Liver (tissue), 9 donors: ENCODE measurements around the gene ERO1B. TPM values are rescaled to one million over a fixed set of nuclear protein-coding genes. Genes with fewer than 3 reads are reported as not detected.

Experiments used
- DNase-seq: peaks from one replicate; pipeline ENCODE4 v3.0.0-alpha.2; 2017; ENCODE audit warnings: low spot score
- H3K27ac ChIP-seq, 2 donors: one replicate each; pipeline ENCODE4 v1.7.0; 2013; ENCODE audit warnings: inconsistent platforms in 2 of 2, low read length in 2 of 2, control low read depth in 1 of 2, low read depth in 1 of 2, mild to moderate bottlenecking in 1 of 2
- H3K27me3 ChIP-seq, 4 donors: one replicate each; pipeline versions ENCODE4 v1.6.1 to v1.7.0; 2013; ENCODE audit warnings: low read length in 3 of 4, inconsistent platforms in 1 of 4, mild to moderate bottlenecking in 1 of 4, moderate library complexity in 1 of 4; ENCODE audit not compliant: control insufficient read depth in 4 of 4, insufficient read depth in 4 of 4
- H3K36me3 ChIP-seq, 4 donors: one replicate each; pipeline versions ENCODE4 v1.6.1 to v1.7.0; 2013; ENCODE audit warnings: low read length in 3 of 4, mild to moderate bottlenecking in 3 of 4, low read depth in 1 of 4, moderate library complexity in 1 of 4; ENCODE audit not compliant: control insufficient read depth in 4 of 4, insufficient read depth in 3 of 4
- H3K4me1 ChIP-seq, 4 donors: one replicate each; pipeline versions ENCODE4 v1.6.1 to v1.7.0; 2013; ENCODE audit warnings: low read length in 3 of 4, mild to moderate bottlenecking in 3 of 4, moderate library complexity in 1 of 4; ENCODE audit not compliant: control insufficient read depth in 4 of 4, insufficient read depth in 4 of 4
- H3K4me3 ChIP-seq, 3 donors: one replicate each; pipeline versions ENCODE4 v1.6.1 to v1.7.0; 2013; ENCODE audit warnings: low read length in 3 of 3, control low read depth in 1 of 3, low read depth in 1 of 3, mild to moderate bottlenecking in 1 of 3
- H3K9ac ChIP-seq, 2 donors: one replicate each; pipeline ENCODE4 v1.7.0; 2013; ENCODE audit warnings: low read length in 2 of 2, mild to moderate bottlenecking in 2 of 2, moderate library complexity in 2 of 2, control low read depth in 1 of 2, low read depth in 1 of 2
- H3K9me3 ChIP-seq, 4 donors: one replicate each; pipeline versions ENCODE4 v1.6.1 to v1.7.0; 2013; ENCODE audit warnings: low read length in 3 of 4; ENCODE audit not compliant: control insufficient read depth in 4 of 4
- EGR1 ChIP-seq, 2 donors: IDR thresholded peaks; 2 replicates each; pipeline ENCODE4 v1.6.1; 2016 to 2018; ENCODE audit warnings: antibody characterized with exemption in 2 of 2, low read depth in 2 of 2
- FOXA1 ChIP-seq: IDR thresholded peaks from 2 replicates; pipeline ENCODE4 v1.6.1; 2016; ENCODE audit warnings: antibody characterized with exemption
- FOXA2 ChIP-seq: IDR thresholded peaks from 2 replicates; pipeline ENCODE4 v1.6.1; 2016; ENCODE audit warnings: antibody characterized with exemption
- GABPA ChIP-seq, 2 donors: IDR thresholded peaks in 1 of 2; conservative IDR thresholded peaks in 1 of 2; 2 replicates each; pipeline ENCODE4 v1.6.1; 2016; ENCODE audit warnings: antibody characterized with exemption in 2 of 2, mild to moderate bottlenecking in 1 of 2, moderate library complexity in 1 of 2
- HNF4A ChIP-seq, 2 donors: conservative IDR thresholded peaks; 2 replicates each; pipeline ENCODE4 v1.6.1; 2016; ENCODE audit warnings: antibody characterized with exemption in 2 of 2, mild to moderate bottlenecking in 2 of 2
- HNF4G ChIP-seq: IDR thresholded peaks from 2 replicates; pipeline ENCODE4 v1.6.1; 2016; ENCODE audit warnings: antibody characterized with exemption
- JUND ChIP-seq, 2 donors: IDR thresholded peaks; 2 replicates each; pipeline ENCODE4 v1.6.1; 2016; ENCODE audit warnings: antibody characterized with exemption in 2 of 2
- NR2F2 ChIP-seq: IDR thresholded peaks from 2 replicates; pipeline ENCODE4 v1.6.1; 2016; ENCODE audit warnings: antibody characterized with exemption
- RAD21 ChIP-seq, 2 donors: IDR thresholded peaks; 2 replicates each; pipeline ENCODE4 v1.6.1; 2016; ENCODE audit warnings: antibody characterized with exemption in 2 of 2, mild to moderate bottlenecking in 2 of 2
- RXRA ChIP-seq, 2 donors: IDR thresholded peaks; 2 replicates each; pipeline ENCODE4 v1.6.1; 2017 to 2018; ENCODE audit warnings: antibody characterized with exemption in 2 of 2, mild to moderate bottlenecking in 1 of 2
- SP1 ChIP-seq: IDR thresholded peaks from 2 replicates; pipeline ENCODE4 v1.6.1; 2018; ENCODE audit warnings: antibody characterized with exemption, mild to moderate bottlenecking
- TAF1 ChIP-seq: conservative IDR thresholded peaks from 2 replicates; pipeline ENCODE4 v1.6.1; 2016; ENCODE audit warnings: antibody characterized with exemption, mild to moderate bottlenecking
- YY1 ChIP-seq: IDR thresholded peaks from 2 replicates; pipeline ENCODE4 v1.6.1; 2016; ENCODE audit warnings: antibody characterized with exemption, mild to moderate bottlenecking
- WGBS: extraction: QIAGEN DNeasy Blood & Tissue Kit; methylation state at CpG from one replicate; pipeline ENCODE4 v1.1.7; 2013; 5-methylcytosine and 5-hydroxymethylcytosine counted together
- polyA plus RNA-seq, 2 donors: library from polyadenylated mRNA; stranded (reverse) in 1 of 2; unstranded in 1 of 2; fragments of 200-250 nt in 1 of 2; fragments of >200 nt in 1 of 2; fragmentation: Nextera tagmentation in 1 of 2; extraction: Ambion mirVana in 1 of 2; gene quantifications; one replicate each; pipeline versions ENCODE4 v1.2.1 to v1.2.3, GENCODE V29; 2013 to 2015
- total RNA-seq, 2 donors: library from RNA; depleted of rRNA; stranded (reverse); fragments of >200 nt; gene quantifications; one replicate each; pipeline ENCODE4 v1.2.3, GENCODE V29; 2014
- TF ChIP-seq, protein P1 (sequence below): IDR thresholded peaks from 2 replicates; pipeline ENCODE4 v1.6.1; 2016; ENCODE audit warnings: antibody characterized with exemption
- TF ChIP-seq, protein P2 (sequence below): IDR thresholded peaks from 2 replicates; pipeline ENCODE4 v1.6.1; 2016; ENCODE audit warnings: antibody characterized with exemption
- TF ChIP-seq, protein P3 (sequence below): fragments of 150-350 bp; IDR thresholded peaks from 2 replicates; pipeline ENCODE4 v1.5.1; 2017; ENCODE audit warnings: improper control_type of control experiment, low read depth, low read length; ENCODE audit not compliant: missing input control
- TF ChIP-seq, protein P4 (sequence below): IDR thresholded peaks from 2 replicates; pipeline ENCODE4 v1.6.1; 2016; ENCODE audit warnings: antibody characterized with exemption, mild to moderate bottlenecking
- TF ChIP-seq, protein P5 (sequence below): IDR thresholded peaks from 2 replicates; pipeline ENCODE4 v1.6.1; 2016; ENCODE audit warnings: antibody characterized with exemption
- donor health status: healthy.
- donor health status: healthy.
- donor health status: healthy.
- donor health status: healthy.
- donor health status: healthy.

ERO1B gene
- total and polyA plus RNA-seq, 4 donors = 5.5 to 22.9 (median 8.9) TPM

DNA sequence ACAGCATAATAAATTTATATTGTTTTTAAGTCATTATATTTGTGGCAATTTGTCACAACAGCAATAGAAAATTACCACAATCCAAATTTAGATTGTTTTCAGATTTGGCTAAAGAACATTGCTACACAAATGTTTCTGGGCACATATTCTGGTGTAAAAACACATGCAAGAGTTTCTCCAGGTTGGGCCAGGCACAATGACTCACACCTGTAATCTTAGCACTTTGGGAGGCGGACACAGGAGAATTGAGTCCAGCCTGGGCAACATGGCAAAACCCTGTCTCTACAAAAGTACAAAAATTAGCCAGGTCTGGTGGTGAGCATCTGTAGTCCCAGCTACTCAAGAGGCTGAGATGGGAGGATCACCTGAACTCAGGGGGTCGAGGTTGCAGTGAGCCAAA, 8.4 kb downstream of the ERO1B start:
- Histone ChIP-seq H3K27ac (no peak overlapping the region), H3K9ac (no peak overlapping the region), H3K4me1 (peaks cover 0 to 1% (median 0%) of the 10 kb centered on the region in 4 donors), H3K4me3 (no peak overlapping the region), H3K36me3 (peaks cover 0 to 1% (median 0%) of the 10 kb centered on the region in 4 donors), H3K9me3 (no peaks in the 10 kb centered on the region), H3K27me3 (no peaks in the 10 kb centered on the region)
- TF ChIP-seq, protein P1, sequence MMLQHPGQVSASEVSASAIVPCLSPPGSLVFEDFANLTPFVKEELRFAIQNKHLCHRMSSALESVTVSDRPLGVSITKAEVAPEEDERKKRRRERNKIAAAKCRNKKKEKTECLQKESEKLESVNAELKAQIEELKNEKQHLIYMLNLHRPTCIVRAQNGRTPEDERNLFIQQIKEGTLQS = no peak
- TF ChIP-seq SP1 = no peak
- TF ChIP-seq HNF4G = no peak
- WGBS = 97% methylated on average over 2 of the region's 2 CpGs
- no peak for DNase-seq

DNA sequence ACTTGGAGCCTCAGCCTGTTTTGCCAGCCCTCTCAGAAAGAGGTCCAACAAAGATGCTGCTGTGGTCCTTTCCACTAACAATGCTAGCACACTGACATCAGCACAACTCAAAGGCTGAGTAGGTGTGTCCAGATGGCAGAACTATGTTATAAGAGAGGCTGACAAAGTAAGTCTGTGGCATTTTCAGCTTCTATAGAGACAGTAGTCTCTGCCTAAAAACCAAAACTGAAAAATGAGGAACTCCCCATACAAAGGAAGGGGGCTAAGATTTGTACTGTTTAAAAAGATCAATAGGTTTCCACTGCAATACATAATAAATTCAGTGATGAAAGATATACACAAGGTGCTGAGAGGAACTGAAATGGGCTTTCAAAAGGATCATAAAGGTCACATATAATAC, 12.3 kb downstream of the ERO1B start:
- DNase-seq = no peak
- Histone ChIP-seq H3K9me3 (no peaks in the 10 kb centered on the region), H3K27ac (no peak overlapping the region), H3K27me3 (no peaks in the 10 kb centered on the region), H3K36me3 (peaks cover 1 to 14% (median 9%) of the 10 kb centered on the region in 4 donors), H3K4me1 (no peaks in the 10 kb centered on the region), H3K4me3 (no peak overlapping the region), H3K9ac (no peak overlapping the region)
- TF ChIP-seq SP1 (no peak), JUND (IDR thresholded peaks at IDR 0.05) (no peak), GABPA (IDR thresholded peaks at IDR 0.05 in 1 of 2, conservative IDR thresholded peaks at IDR 0.05 in 1 of 2) (no peak), TAF1 (no peak), RAD21 (IDR thresholded peaks at IDR 0.05) (no peak), FOXA2 (no peak), EGR1 (IDR thresholded peaks at IDR 0.05; ENCODE audit: low read depth in 2 of 2) (no peak), RXRA (IDR thresholded peaks at IDR 0.05) (no peak), HNF4G (no peak), NR2F2 (no peak), YY1 (no peak), FOXA1 (no peak), HNF4A (conservative IDR thresholded peaks at IDR 0.05) (no peak)
- TF ChIP-seq, protein P2, sequence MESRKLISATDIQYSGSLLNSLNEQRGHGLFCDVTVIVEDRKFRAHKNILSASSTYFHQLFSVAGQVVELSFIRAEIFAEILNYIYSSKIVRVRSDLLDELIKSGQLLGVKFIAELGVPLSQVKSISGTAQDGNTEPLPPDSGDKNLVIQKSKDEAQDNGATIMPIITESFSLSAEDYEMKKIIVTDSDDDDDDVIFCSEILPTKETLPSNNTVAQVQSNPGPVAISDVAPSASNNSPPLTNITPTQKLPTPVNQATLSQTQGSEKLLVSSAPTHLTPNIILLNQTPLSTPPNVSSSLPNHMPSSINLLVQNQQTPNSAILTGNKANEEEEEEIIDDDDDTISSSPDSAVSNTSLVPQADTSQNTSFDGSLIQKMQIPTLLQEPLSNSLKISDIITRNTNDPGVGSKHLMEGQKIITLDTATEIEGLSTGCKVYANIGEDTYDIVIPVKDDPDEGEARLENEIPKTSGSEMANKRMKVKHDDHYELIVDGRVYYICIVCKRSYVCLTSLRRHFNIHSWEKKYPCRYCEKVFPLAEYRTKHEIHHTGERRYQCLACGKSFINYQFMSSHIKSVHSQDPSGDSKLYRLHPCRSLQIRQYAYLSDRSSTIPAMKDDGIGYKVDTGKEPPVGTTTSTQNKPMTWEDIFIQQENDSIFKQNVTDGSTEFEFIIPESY = no peak
- TF ChIP-seq, protein P3, sequence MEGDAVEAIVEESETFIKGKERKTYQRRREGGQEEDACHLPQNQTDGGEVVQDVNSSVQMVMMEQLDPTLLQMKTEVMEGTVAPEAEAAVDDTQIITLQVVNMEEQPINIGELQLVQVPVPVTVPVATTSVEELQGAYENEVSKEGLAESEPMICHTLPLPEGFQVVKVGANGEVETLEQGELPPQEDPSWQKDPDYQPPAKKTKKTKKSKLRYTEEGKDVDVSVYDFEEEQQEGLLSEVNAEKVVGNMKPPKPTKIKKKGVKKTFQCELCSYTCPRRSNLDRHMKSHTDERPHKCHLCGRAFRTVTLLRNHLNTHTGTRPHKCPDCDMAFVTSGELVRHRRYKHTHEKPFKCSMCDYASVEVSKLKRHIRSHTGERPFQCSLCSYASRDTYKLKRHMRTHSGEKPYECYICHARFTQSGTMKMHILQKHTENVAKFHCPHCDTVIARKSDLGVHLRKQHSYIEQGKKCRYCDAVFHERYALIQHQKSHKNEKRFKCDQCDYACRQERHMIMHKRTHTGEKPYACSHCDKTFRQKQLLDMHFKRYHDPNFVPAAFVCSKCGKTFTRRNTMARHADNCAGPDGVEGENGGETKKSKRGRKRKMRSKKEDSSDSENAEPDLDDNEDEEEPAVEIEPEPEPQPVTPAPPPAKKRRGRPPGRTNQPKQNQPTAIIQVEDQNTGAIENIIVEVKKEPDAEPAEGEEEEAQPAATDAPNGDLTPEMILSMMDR = no peak
- TF ChIP-seq, protein P4, sequence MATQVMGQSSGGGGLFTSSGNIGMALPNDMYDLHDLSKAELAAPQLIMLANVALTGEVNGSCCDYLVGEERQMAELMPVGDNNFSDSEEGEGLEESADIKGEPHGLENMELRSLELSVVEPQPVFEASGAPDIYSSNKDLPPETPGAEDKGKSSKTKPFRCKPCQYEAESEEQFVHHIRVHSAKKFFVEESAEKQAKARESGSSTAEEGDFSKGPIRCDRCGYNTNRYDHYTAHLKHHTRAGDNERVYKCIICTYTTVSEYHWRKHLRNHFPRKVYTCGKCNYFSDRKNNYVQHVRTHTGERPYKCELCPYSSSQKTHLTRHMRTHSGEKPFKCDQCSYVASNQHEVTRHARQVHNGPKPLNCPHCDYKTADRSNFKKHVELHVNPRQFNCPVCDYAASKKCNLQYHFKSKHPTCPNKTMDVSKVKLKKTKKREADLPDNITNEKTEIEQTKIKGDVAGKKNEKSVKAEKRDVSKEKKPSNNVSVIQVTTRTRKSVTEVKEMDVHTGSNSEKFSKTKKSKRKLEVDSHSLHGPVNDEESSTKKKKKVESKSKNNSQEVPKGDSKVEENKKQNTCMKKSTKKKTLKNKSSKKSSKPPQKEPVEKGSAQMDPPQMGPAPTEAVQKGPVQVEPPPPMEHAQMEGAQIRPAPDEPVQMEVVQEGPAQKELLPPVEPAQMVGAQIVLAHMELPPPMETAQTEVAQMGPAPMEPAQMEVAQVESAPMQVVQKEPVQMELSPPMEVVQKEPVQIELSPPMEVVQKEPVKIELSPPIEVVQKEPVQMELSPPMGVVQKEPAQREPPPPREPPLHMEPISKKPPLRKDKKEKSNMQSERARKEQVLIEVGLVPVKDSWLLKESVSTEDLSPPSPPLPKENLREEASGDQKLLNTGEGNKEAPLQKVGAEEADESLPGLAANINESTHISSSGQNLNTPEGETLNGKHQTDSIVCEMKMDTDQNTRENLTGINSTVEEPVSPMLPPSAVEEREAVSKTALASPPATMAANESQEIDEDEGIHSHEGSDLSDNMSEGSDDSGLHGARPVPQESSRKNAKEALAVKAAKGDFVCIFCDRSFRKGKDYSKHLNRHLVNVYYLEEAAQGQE = no peak
- TF ChIP-seq, protein P5, sequence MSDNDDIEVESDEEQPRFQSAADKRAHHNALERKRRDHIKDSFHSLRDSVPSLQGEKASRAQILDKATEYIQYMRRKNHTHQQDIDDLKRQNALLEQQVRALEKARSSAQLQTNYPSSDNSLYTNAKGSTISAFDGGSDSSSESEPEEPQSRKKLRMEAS = no peak
- TF ChIP-seq, protein P1 = no peak
